Activated B cell treated with CpG ODN at 0.5 μM for 24 hours (primary cell): Measurements from ENCODE around the gene EMC1. TPM values are rescaled to one million over a fixed set of nuclear protein-coding genes. Genes with fewer than 3 reads are reported as not detected.
"Not testable (repeated sequence)": the region's sequence is repeated elsewhere in the genome, so short reads cannot be mapped to it uniquely, and the experiment has no call there.

Experiments
- ATAC-seq: fragments of 200-7000 bp; cut with Tn5 transposase; one replicate; pipeline ENCODE4 v1.10.0; 2021; ENCODE audit warnings: low read depth, mild to moderate bottlenecking, moderate library complexity
- CTCF ChIA-PET: fragments of 350-600 bp; sonication (Branson Sonifier 250); formaldehyde crosslinking; loops from one replicate; lab custom pipeline; 2021; ENCODE audit warnings: antibody characterized with exemption; lab: Charles Lee
- POLR2A ChIA-PET: fragments of 350-600 bp; sonication (Branson Sonifier 250); formaldehyde crosslinking; loops from one replicate; lab custom pipeline; 2021; ENCODE audit warnings: antibody characterized with exemption; lab: Charles Lee
- DNase-seq: peaks from one replicate; pipeline ENCODE4 v3.0.0; 2022
- H3K27ac Mint-ChIP-seq: one replicate; pipeline ENCODE4 v1.8.0; 2020; ENCODE audit warnings: mixed read lengths
- H3K27me3 Mint-ChIP-seq: one replicate; pipeline ENCODE4 v1.8.0; 2021; ENCODE audit warnings: mixed read lengths
- H3K36me3 Mint-ChIP-seq: one replicate; pipeline ENCODE4 v1.8.0; 2021; ENCODE audit warnings: low read depth, mixed read lengths
- H3K4me1 Mint-ChIP-seq: one replicate; pipeline ENCODE4 v1.8.0; 2021; ENCODE audit warnings: mixed read lengths
- H3K4me3 Mint-ChIP-seq: one replicate; pipeline ENCODE4 v1.8.0; 2020; ENCODE audit warnings: mild to moderate bottlenecking, mixed read lengths
- H3K9me3 Mint-ChIP-seq: one replicate; pipeline ENCODE4 v1.8.0; 2020; ENCODE audit warnings: mixed read lengths
- intact Hi-C: fragments of 100-400 bp; cut with micrococcal nuclease; formaldehyde crosslinking; loops from one replicate; pipeline ENCODE4 v1.15.1; 2024
- total RNA-seq: library from RNA; stranded (reverse); gene quantifications from 2 replicates; pipeline ENCODE4 v1.2.3, GENCODE V29; 2022
- TF ChIP-seq, protein P1 (sequence below): fragments of 200-600 bp; IDR thresholded peaks from one replicate; pipeline ENCODE4 v1.8.0; 2022; ENCODE audit warnings: antibody characterized with exemption, mild to moderate bottlenecking

EMC1 gene
- total RNA-seq, 1 donor from 2014 or later = 42.7 TPM

DNA sequence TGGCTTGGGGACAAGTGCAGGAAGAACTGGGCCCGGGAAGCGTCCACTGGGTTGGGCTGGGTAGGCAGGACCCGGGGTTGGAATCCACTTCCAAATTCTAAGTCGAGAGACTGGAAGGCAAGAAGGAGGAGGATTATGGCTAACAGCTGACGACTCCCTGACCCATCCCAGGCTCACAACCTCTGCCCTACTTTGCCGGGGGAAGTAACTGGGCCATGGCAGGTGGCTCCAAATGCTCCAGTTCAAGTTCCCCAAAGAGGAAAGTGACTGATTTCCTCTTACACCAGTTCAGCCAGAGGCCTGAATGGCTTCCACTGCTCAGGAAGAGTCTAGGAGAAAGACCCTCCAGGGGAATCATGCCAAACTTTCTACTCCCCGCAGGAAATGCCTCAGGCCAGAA, 11.4 kb downstream of the EMC1 start:
- DNase-seq = no peak
- ATAC-seq = no peak
- ChIA-PET CTCF (interaction anchor here (2.2 to 2.7 kb wide), 3 partner anchors 9 to 356 kb away, joined by 6 to 10 read pairs (median 8); partner anchors contain the start of genes EMC1 and MRTO4), POLR2A (interaction anchor here (0.6 kb wide), 1 partner anchor 782 kb away, joined by 3 read pairs; no protein-coding TSS in a partner anchor)
- no peaks in the 10 kb centered on the region for H3K4me1 Mint-ChIP-seq
- no peaks in the 10 kb centered on the region for H3K27me3 Mint-ChIP-seq
- no peaks in the 10 kb centered on the region for H3K9me3 Mint-ChIP-seq
- peaks cover 90% of the 10 kb centered on the region for H3K36me3 Mint-ChIP-seq
- no peak overlapping the region for H3K4me3 Mint-ChIP-seq
- TF ChIP-seq, protein P1, sequence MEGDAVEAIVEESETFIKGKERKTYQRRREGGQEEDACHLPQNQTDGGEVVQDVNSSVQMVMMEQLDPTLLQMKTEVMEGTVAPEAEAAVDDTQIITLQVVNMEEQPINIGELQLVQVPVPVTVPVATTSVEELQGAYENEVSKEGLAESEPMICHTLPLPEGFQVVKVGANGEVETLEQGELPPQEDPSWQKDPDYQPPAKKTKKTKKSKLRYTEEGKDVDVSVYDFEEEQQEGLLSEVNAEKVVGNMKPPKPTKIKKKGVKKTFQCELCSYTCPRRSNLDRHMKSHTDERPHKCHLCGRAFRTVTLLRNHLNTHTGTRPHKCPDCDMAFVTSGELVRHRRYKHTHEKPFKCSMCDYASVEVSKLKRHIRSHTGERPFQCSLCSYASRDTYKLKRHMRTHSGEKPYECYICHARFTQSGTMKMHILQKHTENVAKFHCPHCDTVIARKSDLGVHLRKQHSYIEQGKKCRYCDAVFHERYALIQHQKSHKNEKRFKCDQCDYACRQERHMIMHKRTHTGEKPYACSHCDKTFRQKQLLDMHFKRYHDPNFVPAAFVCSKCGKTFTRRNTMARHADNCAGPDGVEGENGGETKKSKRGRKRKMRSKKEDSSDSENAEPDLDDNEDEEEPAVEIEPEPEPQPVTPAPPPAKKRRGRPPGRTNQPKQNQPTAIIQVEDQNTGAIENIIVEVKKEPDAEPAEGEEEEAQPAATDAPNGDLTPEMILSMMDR = no peak
- intact Hi-C loops = loop anchor here (2.0 to 5.0 kb wide), 2 partner anchors 59 to 412 kb away; no protein-coding TSS in a partner anchor
- no peak overlapping the region for H3K27ac Mint-ChIP-seq

DNA sequence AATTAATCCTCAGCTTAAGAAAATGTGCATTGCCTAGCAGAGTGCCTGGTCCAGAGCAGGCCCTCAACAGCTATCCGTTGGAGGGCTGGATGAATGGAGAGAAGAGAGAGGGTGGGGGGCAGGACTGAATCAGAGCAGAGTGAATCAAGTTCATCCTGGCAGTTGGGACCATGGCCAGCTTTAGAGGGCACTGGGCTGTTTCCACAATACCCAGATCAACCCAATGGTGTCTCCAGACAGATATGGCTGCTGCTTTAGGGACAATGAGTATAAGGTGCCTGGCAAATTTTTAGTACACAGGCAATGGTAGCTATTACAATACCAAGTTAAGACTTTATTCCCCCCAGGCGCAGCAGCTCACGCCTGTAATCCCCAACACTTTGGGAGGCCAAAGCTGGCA, 17.1 kb downstream of the EMC1 start:
- Mint-ChIP-seq H3K9me3 (no peaks in the 10 kb centered on the region), H3K27me3 (no peaks in the 10 kb centered on the region), H3K27ac (no peak overlapping the region), H3K36me3 (peaks cover 87% of the 10 kb centered on the region), H3K4me1 (no peaks in the 10 kb centered on the region), H3K4me3 (no peak overlapping the region)
- DNase-seq = no peak
- ChIA-PET CTCF (no interaction called here), POLR2A (interaction anchor here (1.4 kb wide), 1 partner anchor 17 kb away, joined by 5 read pairs; the partner anchor contains the start of genes EMC1 and MRTO4)
- TF ChIP-seq, protein P1 = no peak
- intact Hi-C loops = no loop called here
- no peak for ATAC-seq

DNA sequence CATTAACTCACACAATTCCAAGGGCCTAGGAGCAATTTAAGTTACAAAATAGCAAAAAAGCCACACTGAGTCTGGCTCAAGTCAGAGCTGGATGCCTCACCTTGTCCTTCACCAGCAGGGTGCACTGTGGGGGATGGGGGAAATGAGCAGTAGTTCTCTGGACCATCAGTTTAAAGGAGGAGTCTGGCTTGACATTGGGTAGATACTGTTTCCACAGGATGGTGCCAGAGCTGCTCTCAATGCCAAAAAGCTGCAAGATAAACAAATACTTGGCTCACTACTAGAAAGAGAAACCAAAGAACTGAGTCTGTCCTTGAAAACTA, 18.8 kb downstream of the EMC1 start:
- intact Hi-C loops = no loop called here
- Mint-ChIP-seq H3K36me3 (peaks cover 84% of the 10 kb centered on the region), H3K9me3 (no peaks in the 10 kb centered on the region), H3K27ac (no peak overlapping the region), H3K4me1 (no peaks in the 10 kb centered on the region), H3K27me3 (no peaks in the 10 kb centered on the region), H3K4me3 (no peak overlapping the region)
- ATAC-seq (no peak), DNase-seq (no peak)
- ChIA-PET CTCF (no interaction called here), POLR2A (no interaction called here)
- TF ChIP-seq, protein P1 = no peak

DNA sequence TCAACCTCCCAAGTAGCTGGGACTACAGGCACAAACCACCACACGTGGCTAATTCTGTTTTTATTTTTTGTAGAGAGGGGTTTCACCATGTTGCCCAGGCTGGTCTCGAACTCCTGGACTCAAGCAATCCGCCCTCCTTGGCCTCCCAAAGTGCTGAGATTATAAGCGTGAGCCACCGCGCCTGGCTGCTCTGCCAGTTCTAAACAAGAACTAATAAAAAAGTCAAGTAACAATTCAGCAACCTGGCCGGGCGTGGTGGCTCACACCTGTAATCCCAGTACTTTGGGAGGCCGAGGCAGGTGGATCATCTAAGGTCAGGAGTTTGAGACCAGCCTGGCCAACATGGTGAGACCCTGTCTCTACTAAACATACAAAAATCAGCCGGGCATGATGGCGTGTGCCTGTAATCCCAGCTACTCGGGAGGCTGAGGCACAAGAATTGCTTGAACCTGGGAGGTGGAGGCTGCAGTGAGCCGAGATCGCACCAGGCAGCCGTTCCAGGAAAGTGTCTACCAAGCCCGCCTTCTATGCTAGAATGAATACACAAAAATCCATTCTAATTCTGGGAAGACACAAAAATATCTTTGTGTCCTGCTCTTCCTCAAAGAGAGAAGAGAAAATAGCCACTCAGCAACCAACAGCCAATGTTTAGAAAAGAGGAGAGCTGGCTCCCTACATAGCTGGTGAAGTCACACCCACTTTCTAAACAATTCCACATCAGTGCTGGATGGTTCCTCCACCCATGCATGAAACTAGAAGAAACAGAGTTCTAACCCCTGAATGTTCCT, 19.4 kb downstream of the EMC1 start:
- peaks cover 84% of the 10 kb centered on the region for H3K36me3 Mint-ChIP-seq
- H3K9me3 Mint-ChIP-seq, intact Hi-C loops, POLR2A ChIA-PET, DNase-seq, ATAC-seq, H3K27ac Mint-ChIP-seq, H3K4me1 Mint-ChIP-seq, H3K27me3 Mint-ChIP-seq, H3K4me3 Mint-ChIP-seq: not testable (repeated sequence)
- CTCF ChIA-PET = interaction anchor here (0.6 kb wide), 1 partner anchor 337 kb away, joined by 5 read pairs; no protein-coding TSS in a partner anchor

DNA sequence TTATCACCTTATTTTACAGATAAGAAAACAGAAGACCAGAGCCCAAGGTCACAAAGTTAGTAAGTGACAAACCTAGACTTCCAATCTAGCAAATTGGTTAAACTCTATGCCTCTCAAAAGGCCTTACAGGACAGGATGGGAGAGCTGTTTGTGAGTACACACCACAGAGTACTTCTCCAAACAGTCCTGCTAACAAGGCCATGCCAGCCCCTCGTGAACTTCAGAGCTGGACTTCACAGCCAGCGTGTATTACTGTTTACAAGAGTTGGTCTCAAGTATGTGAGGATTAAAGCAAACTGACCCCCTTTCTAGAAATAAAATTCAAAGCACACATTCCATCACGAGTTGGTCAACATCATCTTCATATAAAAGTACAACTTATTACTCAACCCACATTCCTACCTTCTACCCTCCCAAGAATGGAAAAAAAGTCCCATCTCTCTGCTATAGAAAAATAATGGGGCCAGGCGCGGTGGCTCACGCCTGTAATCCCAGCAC, 21.4 kb downstream of the EMC1 start:
- ChIA-PET POLR2A (no interaction called here), CTCF (no interaction called here)
- H3K27me3 Mint-ChIP-seq = no peaks in the 10 kb centered on the region

More for the DNA sequence above, 21.4 kb downstream of the EMC1 start:
- Mint-ChIP-seq H3K4me3 (no peak overlapping the region), H3K36me3 (peaks cover 90% of the 10 kb centered on the region), H3K9me3 (no peaks in the 10 kb centered on the region), H3K27ac (no peak overlapping the region), H3K4me1 (no peaks in the 10 kb centered on the region)
- intact Hi-C loops = no loop called here
- DNase-seq (no peak), ATAC-seq (no peak)
- TF ChIP-seq, protein P1 = no peak
